ENCODE results near the gene VTI1A. TPM values are rescaled to one million over a fixed set of nuclear protein-coding genes. Genes with fewer than 3 reads are reported as not detected.

VTI1A gene
- total and polyA plus RNA-seq, 7 donors = 10.8 to 80.3 (median 36.8) TPM

DNA sequence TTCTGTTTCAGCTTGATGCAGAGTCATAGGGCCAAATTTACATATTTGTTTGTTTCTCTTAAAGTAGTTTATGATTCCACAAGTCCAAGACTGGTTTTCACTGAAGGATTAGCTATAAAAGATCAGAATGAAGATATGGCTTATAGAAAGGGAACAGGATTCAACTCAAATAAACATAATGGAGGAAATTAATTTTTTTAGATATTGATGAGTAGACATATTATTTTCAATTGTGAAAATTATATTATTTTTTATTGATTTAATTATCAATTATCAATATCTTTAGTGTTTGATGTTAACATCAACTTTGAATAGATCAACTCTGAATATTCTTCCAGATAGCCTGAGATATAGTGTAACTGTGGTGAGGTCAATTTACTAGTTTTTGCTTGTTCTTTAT lies 68.1 kb downstream of the VTI1A start:
- intact Hi-C loops (cut with DNase I) = no loop called here
- TF ChIP-seq, protein P1, sequence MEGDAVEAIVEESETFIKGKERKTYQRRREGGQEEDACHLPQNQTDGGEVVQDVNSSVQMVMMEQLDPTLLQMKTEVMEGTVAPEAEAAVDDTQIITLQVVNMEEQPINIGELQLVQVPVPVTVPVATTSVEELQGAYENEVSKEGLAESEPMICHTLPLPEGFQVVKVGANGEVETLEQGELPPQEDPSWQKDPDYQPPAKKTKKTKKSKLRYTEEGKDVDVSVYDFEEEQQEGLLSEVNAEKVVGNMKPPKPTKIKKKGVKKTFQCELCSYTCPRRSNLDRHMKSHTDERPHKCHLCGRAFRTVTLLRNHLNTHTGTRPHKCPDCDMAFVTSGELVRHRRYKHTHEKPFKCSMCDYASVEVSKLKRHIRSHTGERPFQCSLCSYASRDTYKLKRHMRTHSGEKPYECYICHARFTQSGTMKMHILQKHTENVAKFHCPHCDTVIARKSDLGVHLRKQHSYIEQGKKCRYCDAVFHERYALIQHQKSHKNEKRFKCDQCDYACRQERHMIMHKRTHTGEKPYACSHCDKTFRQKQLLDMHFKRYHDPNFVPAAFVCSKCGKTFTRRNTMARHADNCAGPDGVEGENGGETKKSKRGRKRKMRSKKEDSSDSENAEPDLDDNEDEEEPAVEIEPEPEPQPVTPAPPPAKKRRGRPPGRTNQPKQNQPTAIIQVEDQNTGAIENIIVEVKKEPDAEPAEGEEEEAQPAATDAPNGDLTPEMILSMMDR (IDR thresholded peaks at IDR 0.05) = no peak
- TF ChIP-seq POLR2AphosphoS5 (IDR thresholded peaks at IDR 0.05) = no peak
- no peak for TF ChIP-seq POLR2A (IDR thresholded peaks at IDR 0.05)
- no peak for TF ChIP-seq EP300 (IDR thresholded peaks at IDR 0.05)
- no peaks in the 10 kb centered on the region for H3K9me3 ChIP-seq
- no peaks in the 10 kb centered on the region for H3K27me3 ChIP-seq
- no peak for DNase-seq
- H3K4me1 ChIP-seq = no peaks in the 10 kb centered on the region
- H3K27ac ChIP-seq = no peak overlapping the region
- no peaks in the 10 kb centered on the region for H3K36me3 ChIP-seq
- no peak overlapping the region for H3K4me3 ChIP-seq

GRCh38 chr10:112515852-112516251 lies 68.8 kb downstream of the VTI1A start:
- 77 to 94% methylated on average over 2 of the region's 2 CpGs for WGBS, 2 donors
- TF ChIP-seq EP300 (IDR thresholded peaks at IDR 0.05) (no peak), POLR2AphosphoS5 (IDR thresholded peaks at IDR 0.05) (no peak), POLR2A (IDR thresholded peaks at IDR 0.05) (no peak)
- TF ChIP-seq, protein P1 (IDR thresholded peaks at IDR 0.05) = no peak
- Histone ChIP-seq H3K4me1 (no peaks in the 10 kb centered on the region), H3K36me3 (no peaks in the 10 kb centered on the region), H3K9me3 (no peaks in the 10 kb centered on the region), H3K27ac (no peak overlapping the region), H3K4me3 (no peak overlapping the region), H3K27me3 (no peaks in the 10 kb centered on the region)
- intact Hi-C loops (cut with DNase I) = no loop called here
- DNase-seq = no peak

DNA sequence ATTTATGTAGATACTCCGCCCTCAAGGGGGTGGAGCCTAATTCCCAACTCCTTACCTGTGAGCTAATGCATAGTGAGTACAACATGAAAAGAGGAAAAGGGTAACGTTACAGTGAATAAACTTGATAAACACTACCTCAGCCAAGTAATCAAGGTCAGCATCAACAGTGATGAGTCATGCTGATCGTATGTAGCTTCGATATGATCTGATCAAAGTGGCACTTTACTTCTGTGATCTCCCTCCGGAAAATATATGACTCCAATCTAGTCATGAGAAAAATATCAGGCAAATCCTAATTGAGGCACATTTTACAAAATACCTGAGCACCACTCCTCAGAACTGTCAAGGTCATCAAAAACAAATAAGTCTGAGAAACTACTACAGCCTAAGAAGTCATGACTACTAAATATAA lies 70.4 kb downstream of the VTI1A start:
- 32 to 76% methylated on average over 5 of the region's 5 CpGs for WGBS, 2 donors
- no peak for DNase-seq
- no peaks in the 10 kb centered on the region for H3K36me3 ChIP-seq
- H3K27ac ChIP-seq = no peak overlapping the region
- TF ChIP-seq EP300 (IDR thresholded peaks at IDR 0.05) (no peak), POLR2A (IDR thresholded peaks at IDR 0.05) (no peak), POLR2AphosphoS5 (IDR thresholded peaks at IDR 0.05) (no peak)
- TF ChIP-seq, protein P1 (IDR thresholded peaks at IDR 0.05) = no peak
- H3K27me3 ChIP-seq = no peaks in the 10 kb centered on the region
- no peaks in the 10 kb centered on the region for H3K4me1 ChIP-seq
- H3K4me3 ChIP-seq = no peak overlapping the region
- no peaks in the 10 kb centered on the region for H3K9me3 ChIP-seq
- intact Hi-C loops (cut with DNase I) = no loop called here

GRCh38 chr10:112519133-112519761 lies 72.2 kb downstream of the VTI1A start:
- no peak for DNase-seq
- Histone ChIP-seq H3K9me3 (no peaks in the 10 kb centered on the region), H3K27me3 (no peaks in the 10 kb centered on the region), H3K4me3 (no peak overlapping the region), H3K36me3 (no peaks in the 10 kb centered on the region), H3K4me1 (no peaks in the 10 kb centered on the region), H3K27ac (no peak overlapping the region)
- TF ChIP-seq POLR2AphosphoS5 (IDR thresholded peaks at IDR 0.05) (no peak), POLR2A (IDR thresholded peaks at IDR 0.05) (no peak), EP300 (IDR thresholded peaks at IDR 0.05) (no peak)
- TF ChIP-seq, protein P1 (IDR thresholded peaks at IDR 0.05) = no peak
- 25 to 62% methylated on average over 5 of the region's 5 CpGs for WGBS, 2 donors
- intact Hi-C loops (cut with DNase I) = no loop called here

- no peaks in the 10 kb centered on the region for H3K27me3 ChIP-seq
- TF ChIP-seq POLR2AphosphoS5 (IDR thresholded peaks at IDR 0.05) = no peak
- TF ChIP-seq POLR2A (IDR thresholded peaks at IDR 0.05) = no peak
- no peak for TF ChIP-seq EP300 (IDR thresholded peaks at IDR 0.05)
- TF ChIP-seq, protein P1 (IDR thresholded peaks at IDR 0.05) = no peak
- WGBS, 2 donors = 28 to 59% methylated on average over 1 of the region's 1 CpG
- intact Hi-C loops (cut with DNase I) = no loop called here
- no peaks in the 10 kb centered on the region for H3K36me3 ChIP-seq
- no peaks in the 10 kb centered on the region for H3K4me1 ChIP-seq
- H3K9me3 ChIP-seq = no peaks in the 10 kb centered on the region
- H3K27ac ChIP-seq = no peak overlapping the region
- no peak overlapping the region for H3K4me3 ChIP-seq
- DNase-seq = no peak
These were observed 73.9 kb downstream of the VTI1A start for GRCh38 chr10:112520914-112521313.

Measured in sigmoid colon (tissue), 7 donors.